Activated CD8-positive, alpha-beta memory T cell treated with anti-CD3 and anti-CD28 coated beads, Interleukin-2, amount 50 U/mL, for 24 hours (primary cell): Measurements from ENCODE around the gene CLK2.
A peak's percentile ranks its signal among the peaks of the same experiment; 100 is the strongest.
"Not testable (repeated sequence)": the region's sequence is repeated elsewhere in the genome, so short reads cannot be mapped to it uniquely, and the experiment has no call there.

ENCODE experiments used
- DNase-seq: peaks from one replicate; pipeline ENCODE4 v3.0.0-alpha.2; 2020; ENCODE audit errors: extremely low read depth

CLK2 gene

GRCh38 chr1:155267373-155267772, 5.9 kb downstream of the CLK2 start:
- no peak for DNase-seq

GRCh38 chr1:155266553-155266952, 6.8 kb downstream of the CLK2 start:
- DNase-seq: no peak

GRCh38 chr1:155263067-155263466, 10.2 kb downstream of the CLK2 start:
- DNase-seq: no peak

- DNase-seq: peak; percentile 84
Measured at GRCh38 chr1:155261852-155262673, 11.2 kb downstream of the CLK2 start, which contains the start of gene SCAMP3. Gene SCAMP3 (minus strand): TSS chr1:155262360. CDS start chr1:155262151, 209 bp downstream.

GRCh38 chr1:155261493-155261851, 11.8 kb downstream of the CLK2 start:
- no peak for DNase-seq

- DNase-seq: no peak
Measured at GRCh38 chr1:155260276-155260675, 13.0 kb downstream of the CLK2 start.

GRCh38 chr1:155256058-155256852, 17.0 kb downstream of the CLK2 start:
- no peak for DNase-seq

- no peak for DNase-seq
Measured at GRCh38 chr1:155255243-155256007, 17.9 kb downstream of the CLK2 start, which contains the start of gene ENTREP3. Gene ENTREP3 (minus strand): TSS chr1:155255483. CDS start chr1:155254877, 606 bp downstream.

- no peak for DNase-seq
Measured at GRCh38 chr1:155254714-155255242, 18.5 kb downstream of the CLK2 start.

- DNase-seq: no peak
Measured at GRCh38 chr1:155254228-155254713, 19.0 kb downstream of the CLK2 start.

GRCh38 chr1:155253797-155254196, 19.5 kb downstream of the CLK2 start:
- DNase-seq: no peak

- no peak for DNase-seq
Measured at GRCh38 chr1:155253208-155253607, 20.1 kb downstream of the CLK2 start.

GRCh38 chr1:155251566-155251965, 21.7 kb downstream of the CLK2 start:
- no peak for DNase-seq

GRCh38 chr1:155250633-155251449, 22.5 kb downstream of the CLK2 start:
- DNase-seq: peak; percentile 82

- DNase-seq: no peak
Measured at GRCh38 chr1:155250246-155250632, 23.1 kb downstream of the CLK2 start.

GRCh38 chr1:155247667-155248553, 25.4 kb downstream of the CLK2 start:
- no peak for DNase-seq

- DNase-seq: not testable (repeated sequence)
Measured at GRCh38 chr1:155246796-155247195, 26.5 kb downstream of the CLK2 start.

GRCh38 chr1:155245163-155245524, 28.2 kb downstream of the CLK2 start:
- no peak for DNase-seq

GRCh38 chr1:155244368-155245162, 28.7 kb downstream of the CLK2 start:
- DNase-seq: peak; percentile 91
